Activated T-helper 1 cell treated with anti-CD3 and anti-CD28 coated beads, Interleukin-2, amount 50 U/mL, for 16 hours (primary cell): ENCODE data around the gene COL1A1.

ENCODE experiments used
- DNase-seq, 2 donors: peaks; one replicate each; pipeline ENCODE4 v3.0.0-alpha.2; 2020; ENCODE audit warnings: low read depth in 1 of 2, low spot score in 1 of 2

COL1A1 gene

GRCh38 chr17:50145532-50146229 lies 55.8 kb downstream of the COL1A1 start:
- DNase-seq, result no peak

GRCh38 chr17:50144845-50145531 lies 56.4 kb downstream of the COL1A1 start:
- DNase-seq, result no peak

GRCh38 chr17:50144355-50144754 lies 57.1 kb downstream of the COL1A1 start:
- DNase-seq, result no peak

GRCh38 chr17:50143461-50144176 lies 57.8 kb downstream of the COL1A1 start:
- DNase-seq, result no peak

- DNase-seq, result no peak
Measured at GRCh38 chr17:50141745-50142110, 59.7 kb downstream of the COL1A1 start.

- DNase-seq, result no peak
Measured at GRCh38 chr17:50141026-50141744, 60.2 kb downstream of the COL1A1 start.

- DNase-seq, result peak; percentile 62 to 68
Measured at GRCh38 chr17:50139950-50140885, 61.2 kb downstream of the COL1A1 start.

- no peak for DNase-seq
Measured at GRCh38 chr17:50139185-50139783, 62.1 kb downstream of the COL1A1 start.

- DNase-seq, result no peak
Measured at GRCh38 chr17:50137042-50137441, 64.4 kb downstream of the COL1A1 start.

- DNase-seq, result no peak
Measured at GRCh38 chr17:50136096-50136687, 65.2 kb downstream of the COL1A1 start.

- no peak for DNase-seq
Measured at GRCh38 chr17:50135316-50136095, 65.9 kb downstream of the COL1A1 start.

GRCh38 chr17:50134206-50135110 lies 67.0 kb downstream of the COL1A1 start:
- DNase-seq, result no peak

- DNase-seq, result no peak
Measured at GRCh38 chr17:50133769-50134099, 67.7 kb downstream of the COL1A1 start.
